Measurements from ENCODE around the gene XYLT1.

Gene XYLT1

GRCh38 chr16:17281052-17281451 lies 189.7 kb downstream of the XYLT1 start:
- H3K36me3 ChIP-seq (ENCODE audit: control insufficient read depth in 1 of 2, insufficient read depth in 2 of 2, low read depth in 1 of 2, low read length in 2 of 2): no peaks in the 10 kb centered on the region
- no peaks in the 10 kb centered on the region for H3K79me1 ChIP-seq (replicated peaks; ENCODE audit: low read length, poor library complexity, severe bottlenecking)
- no peak overlapping the region for H2BK15ac ChIP-seq (ENCODE audit: low read depth, poor library complexity, severe bottlenecking)
- no peak overlapping the region for H3K4me2 ChIP-seq (ENCODE audit: low read length, poor library complexity, severe bottlenecking)
- 80% methylated on average over 7 of the region's 7 CpGs for WGBS
- H2BK5ac ChIP-seq (ENCODE audit: low read depth, low read length, poor library complexity, severe bottlenecking): no peak overlapping the region
- H3K9ac ChIP-seq (ENCODE audit: low read length): no peak overlapping the region
- no peak overlapping the region for H4K8ac ChIP-seq (ENCODE audit: low read length)
- H3K4me3 ChIP-seq (ENCODE audit: insufficient read depth in 1 of 2, low read depth in 1 of 2, low read length in 2 of 2): no peak overlapping the region
- H3K23ac ChIP-seq (ENCODE audit: low read length in 2 of 2): no peak overlapping the region
- no peak overlapping the region for H2BK12ac ChIP-seq (ENCODE audit: low read length in 2 of 2)
- no peaks in the 10 kb centered on the region for H3K27me3 ChIP-seq (ENCODE audit: control insufficient read depth in 1 of 2, insufficient read depth in 1 of 2, low read length in 2 of 2)
- H2AK5ac ChIP-seq (ENCODE audit: low read length, severe bottlenecking): no peak overlapping the region
- H3K14ac ChIP-seq (ENCODE audit: low read length in 2 of 2): no peak overlapping the region
- no peak overlapping the region for H3K4ac ChIP-seq (ENCODE audit: low read depth in 1 of 2, low read length in 2 of 2)
- DNase-seq: no peak
- H3K9me3 ChIP-seq (ENCODE audit: control insufficient read depth, low read length): no peaks in the 10 kb centered on the region
- no peak overlapping the region for H3K18ac ChIP-seq (ENCODE audit: low read depth in 1 of 2, low read length in 2 of 2)
- H2AFZ ChIP-seq (ENCODE audit: low read depth, low read length): no peak overlapping the region
- H2BK120ac ChIP-seq (ENCODE audit: low read depth, low read length): no peak overlapping the region
- H3K27ac ChIP-seq (ENCODE audit: low read length, poor library complexity, severe bottlenecking): no peak overlapping the region
- H3K4me1 ChIP-seq (ENCODE audit: control insufficient read depth, insufficient read depth, low read depth, low read length): no peaks in the 10 kb centered on the region
- H4K91ac ChIP-seq (ENCODE audit: low read length): no peak overlapping the region

GRCh38 chr16:17278988-17279387 lies 191.8 kb downstream of the XYLT1 start:
- no peak for DNase-seq

GRCh38 chr16:17277981-17278381 lies 192.8 kb downstream of the XYLT1 start:
- H3K36me3 ChIP-seq (ENCODE audit: control insufficient read depth in 1 of 2, insufficient read depth in 2 of 2, low read depth in 1 of 2, low read length in 2 of 2): peaks cover 0 to 3% of the 10 kb centered on the region in 2 experiments
- H4K91ac ChIP-seq (ENCODE audit: low read length): no peak overlapping the region
- H3K9me3 ChIP-seq (ENCODE audit: control insufficient read depth, low read length): no peaks in the 10 kb centered on the region
- no peak overlapping the region for H2BK120ac ChIP-seq (ENCODE audit: low read depth, low read length)
- H2BK12ac ChIP-seq (ENCODE audit: low read length in 2 of 2): no peak overlapping the region
- no peak overlapping the region for H3K9ac ChIP-seq (ENCODE audit: low read length)
- H2BK15ac ChIP-seq (ENCODE audit: low read depth, poor library complexity, severe bottlenecking): no peak overlapping the region
- H4K8ac ChIP-seq (ENCODE audit: low read length): no peak overlapping the region
- H3K27me3 ChIP-seq (ENCODE audit: control insufficient read depth in 1 of 2, insufficient read depth in 1 of 2, low read length in 2 of 2): peaks cover 0 to 8% of the 10 kb centered on the region in 2 experiments
- H3K4me1 ChIP-seq (ENCODE audit: control insufficient read depth, insufficient read depth, low read depth, low read length): no peaks in the 10 kb centered on the region
- no peak overlapping the region for H2BK5ac ChIP-seq (ENCODE audit: low read depth, low read length, poor library complexity, severe bottlenecking)
- WGBS: 66% methylated on average over 10 of the region's 10 CpGs
- H3K4me3 ChIP-seq (ENCODE audit: insufficient read depth in 1 of 2, low read depth in 1 of 2, low read length in 2 of 2): no peak overlapping the region
- no peak overlapping the region for H3K27ac ChIP-seq (ENCODE audit: low read length, poor library complexity, severe bottlenecking)
- no peak overlapping the region for H3K4me2 ChIP-seq (ENCODE audit: low read length, poor library complexity, severe bottlenecking)
- no peak overlapping the region for H2AFZ ChIP-seq (ENCODE audit: low read depth, low read length)
- H3K23ac ChIP-seq (ENCODE audit: low read length in 2 of 2): no peak overlapping the region
- no peak overlapping the region for H2AK5ac ChIP-seq (ENCODE audit: low read length, severe bottlenecking)
- no peak overlapping the region for H3K14ac ChIP-seq (ENCODE audit: low read length in 2 of 2)
- no peaks in the 10 kb centered on the region for H3K79me1 ChIP-seq (replicated peaks; ENCODE audit: low read length, poor library complexity, severe bottlenecking)
- no peak overlapping the region for H3K18ac ChIP-seq (ENCODE audit: low read depth in 1 of 2, low read length in 2 of 2)
- DNase-seq: no peak
- no peak overlapping the region for H3K4ac ChIP-seq (ENCODE audit: low read depth in 1 of 2, low read length in 2 of 2)

More at GRCh38 chr16:17278988-17279387, 191.8 kb downstream of the XYLT1 start:
- Histone ChIP-seq H3K27ac (ENCODE audit: low read length, poor library complexity, severe bottlenecking) (no peak overlapping the region), H3K23ac (ENCODE audit: low read length in 2 of 2) (no peak overlapping the region), H2BK12ac (ENCODE audit: low read length in 2 of 2) (no peak overlapping the region), H2BK15ac (ENCODE audit: low read depth, poor library complexity, severe bottlenecking) (no peak overlapping the region), H3K18ac (ENCODE audit: low read depth in 1 of 2, low read length in 2 of 2) (no peak overlapping the region), H3K4me2 (ENCODE audit: low read length, poor library complexity, severe bottlenecking) (no peak overlapping the region), H2AK5ac (ENCODE audit: low read length, severe bottlenecking) (no peak overlapping the region), H3K4me3 (ENCODE audit: insufficient read depth in 1 of 2, low read depth in 1 of 2, low read length in 2 of 2) (no peak overlapping the region), H4K91ac (ENCODE audit: low read length) (no peak overlapping the region), H2BK5ac (ENCODE audit: low read depth, low read length, poor library complexity, severe bottlenecking) (no peak overlapping the region), H3K4me1 (ENCODE audit: control insufficient read depth, insufficient read depth, low read depth, low read length) (no peaks in the 10 kb centered on the region), H2BK120ac (ENCODE audit: low read depth, low read length) (no peak overlapping the region), H3K27me3 (ENCODE audit: control insufficient read depth in 1 of 2, insufficient read depth in 1 of 2, low read length in 2 of 2) (peaks cover 0 to 8% of the 10 kb centered on the region in 2 experiments), H3K9me3 (ENCODE audit: control insufficient read depth, low read length) (no peaks in the 10 kb centered on the region), H3K14ac (ENCODE audit: low read length in 2 of 2) (no peak overlapping the region), H3K79me1 (replicated peaks; ENCODE audit: low read length, poor library complexity, severe bottlenecking) (no peaks in the 10 kb centered on the region), H3K36me3 (ENCODE audit: control insufficient read depth in 1 of 2, insufficient read depth in 2 of 2, low read depth in 1 of 2, low read length in 2 of 2) (no peaks in the 10 kb centered on the region), H3K4ac (ENCODE audit: low read depth in 1 of 2, low read length in 2 of 2) (no peak overlapping the region), H2AFZ (ENCODE audit: low read depth, low read length) (no peak overlapping the region), H3K9ac (ENCODE audit: low read length) (no peak overlapping the region), H4K8ac (ENCODE audit: low read length) (no peak overlapping the region)
- WGBS: 87% methylated on average over 5 of the region's 5 CpGs

GRCh38 chr16:17276610-17277009 lies 194.2 kb downstream of the XYLT1 start:
- no peak overlapping the region for H3K4ac ChIP-seq (ENCODE audit: low read depth in 1 of 2, low read length in 2 of 2)
- no peak overlapping the region for H3K4me3 ChIP-seq (ENCODE audit: insufficient read depth in 1 of 2, low read depth in 1 of 2, low read length in 2 of 2)
- no peak overlapping the region for H3K4me2 ChIP-seq (ENCODE audit: low read length, poor library complexity, severe bottlenecking)
- no peak overlapping the region for H3K23ac ChIP-seq (ENCODE audit: low read length in 2 of 2)
- no peak overlapping the region for H2BK120ac ChIP-seq (ENCODE audit: low read depth, low read length)
- H3K36me3 ChIP-seq (ENCODE audit: control insufficient read depth in 1 of 2, insufficient read depth in 2 of 2, low read depth in 1 of 2, low read length in 2 of 2): peaks cover 0 to 3% of the 10 kb centered on the region in 2 experiments
- H4K91ac ChIP-seq (ENCODE audit: low read length): no peak overlapping the region
- no peak overlapping the region for H2BK12ac ChIP-seq (ENCODE audit: low read length in 2 of 2)
- WGBS: 88% methylated on average over 10 of the region's 10 CpGs
- H3K18ac ChIP-seq (ENCODE audit: low read depth in 1 of 2, low read length in 2 of 2): no peak overlapping the region
- no peak overlapping the region for H2BK15ac ChIP-seq (ENCODE audit: low read depth, poor library complexity, severe bottlenecking)
- no peak overlapping the region for H2BK5ac ChIP-seq (ENCODE audit: low read depth, low read length, poor library complexity, severe bottlenecking)
- no peak overlapping the region for H2AFZ ChIP-seq (ENCODE audit: low read depth, low read length)
- H3K9ac ChIP-seq (ENCODE audit: low read length): no peak overlapping the region
- no peak overlapping the region for H2AK5ac ChIP-seq (ENCODE audit: low read length, severe bottlenecking)
- H3K79me1 ChIP-seq (replicated peaks; ENCODE audit: low read length, poor library complexity, severe bottlenecking): no peaks in the 10 kb centered on the region
- peaks cover 0 to 10% of the 10 kb centered on the region in 2 experiments for H3K27me3 ChIP-seq (ENCODE audit: control insufficient read depth in 1 of 2, insufficient read depth in 1 of 2, low read length in 2 of 2)
- no peak overlapping the region for H4K8ac ChIP-seq (ENCODE audit: low read length)
- H3K27ac ChIP-seq (ENCODE audit: low read length, poor library complexity, severe bottlenecking): no peak overlapping the region
- no peaks in the 10 kb centered on the region for H3K9me3 ChIP-seq (ENCODE audit: control insufficient read depth, low read length)
- H3K4me1 ChIP-seq (ENCODE audit: control insufficient read depth, insufficient read depth, low read depth, low read length): no peaks in the 10 kb centered on the region
- DNase-seq: no peak
- H3K14ac ChIP-seq (ENCODE audit: low read length in 2 of 2): no peak overlapping the region

Measured in mesenchymal stem cell (in vitro differentiated cells and primary cell).